ENCODE results near the gene CHSY3. TPM values are rescaled to one million over a fixed set of nuclear protein-coding genes. Genes with fewer than 3 reads are reported as not detected.
A peak's percentile ranks its signal among the peaks of the same experiment; 100 is the strongest.

The CHSY3 gene
- polyA plus RNA-seq, 1 donor, result 1.7 TPM

- no peak overlapping the region for H3K27ac ChIP-seq (ENCODE audit: low read length)
- WGBS (ENCODE audit: insufficient coverage, low lambda C conversion rate), result 82% methylated on average over 2 of the region's 3 CpGs
- no peak overlapping the region for H3K4me3 ChIP-seq (ENCODE audit: low read length)
- DNase-seq, result no peak
- H3K27me3 ChIP-seq (ENCODE audit: control insufficient read depth, insufficient read depth, low read length), result no peaks in the 10 kb centered on the region
- no peaks in the 10 kb centered on the region for H3K9me3 ChIP-seq (ENCODE audit: control insufficient read depth, low read depth, low read length)
- H3K4me1 ChIP-seq (ENCODE audit: control insufficient read depth, insufficient read depth, low read length), result no peaks in the 10 kb centered on the region
- H3K36me3 ChIP-seq (ENCODE audit: control insufficient read depth, insufficient read depth, low read length), result no peaks in the 10 kb centered on the region
Observed at GRCh38 chr5:130111746-130112145, 207.5 kb downstream of the CHSY3 start.

- Histone ChIP-seq H3K4me3 (ENCODE audit: low read length) (no peak overlapping the region), H3K4me1 (ENCODE audit: control insufficient read depth, insufficient read depth, low read length) (no peaks in the 10 kb centered on the region), H3K9me3 (ENCODE audit: control insufficient read depth, low read depth, low read length) (no peaks in the 10 kb centered on the region), H3K27me3 (ENCODE audit: control insufficient read depth, insufficient read depth, low read length) (no peaks in the 10 kb centered on the region), H3K27ac (ENCODE audit: low read length) (no peak overlapping the region), H3K36me3 (ENCODE audit: control insufficient read depth, insufficient read depth, low read length) (no peaks in the 10 kb centered on the region)
- no CpG with 5 or more reads among the region's 4 CpGs for WGBS (ENCODE audit: insufficient coverage, low lambda C conversion rate)
- no peak for DNase-seq
Observed at GRCh38 chr5:130112246-130112645, 208.0 kb downstream of the CHSY3 start.

- DNase-seq, result no peak
- Histone ChIP-seq H3K9me3 (ENCODE audit: control insufficient read depth, low read depth, low read length) (no peaks in the 10 kb centered on the region), H3K4me3 (ENCODE audit: low read length) (no peak overlapping the region), H3K4me1 (ENCODE audit: control insufficient read depth, insufficient read depth, low read length) (peaks cover 2% of the 10 kb centered on the region), H3K36me3 (ENCODE audit: control insufficient read depth, insufficient read depth, low read length) (no peaks in the 10 kb centered on the region), H3K27me3 (ENCODE audit: control insufficient read depth, insufficient read depth, low read length) (no peaks in the 10 kb centered on the region), H3K27ac (ENCODE audit: low read length) (no peak overlapping the region)
- WGBS (ENCODE audit: insufficient coverage, low lambda C conversion rate), result 97% methylated on average over 5 of the region's 8 CpGs
Observed at GRCh38 chr5:130115686-130116085, 211.4 kb downstream of the CHSY3 start.

- Histone ChIP-seq H3K27ac (ENCODE audit: low read length) (no peak overlapping the region), H3K4me3 (ENCODE audit: low read length) (no peak overlapping the region), H3K27me3 (ENCODE audit: control insufficient read depth, insufficient read depth, low read length) (no peaks in the 10 kb centered on the region), H3K36me3 (ENCODE audit: control insufficient read depth, insufficient read depth, low read length) (no peaks in the 10 kb centered on the region), H3K9me3 (ENCODE audit: control insufficient read depth, low read depth, low read length) (no peaks in the 10 kb centered on the region), H3K4me1 (ENCODE audit: control insufficient read depth, insufficient read depth, low read length) (peaks cover 2% of the 10 kb centered on the region)
- WGBS (ENCODE audit: insufficient coverage, low lambda C conversion rate), result no CpG with 5 or more reads among the region's 5 CpGs
- no peak for DNase-seq
Observed at GRCh38 chr5:130116462-130116861, 212.2 kb downstream of the CHSY3 start.

GRCh38 chr5:130116972-130117371 lies 212.7 kb downstream of the CHSY3 start:
- Histone ChIP-seq H3K36me3 (ENCODE audit: control insufficient read depth, insufficient read depth, low read length) (no peaks in the 10 kb centered on the region), H3K27me3 (ENCODE audit: control insufficient read depth, insufficient read depth, low read length) (no peaks in the 10 kb centered on the region), H3K4me3 (ENCODE audit: low read length) (no peak overlapping the region), H3K27ac (ENCODE audit: low read length) (no peak overlapping the region), H3K9me3 (ENCODE audit: control insufficient read depth, low read depth, low read length) (no peaks in the 10 kb centered on the region), H3K4me1 (ENCODE audit: control insufficient read depth, insufficient read depth, low read length) (peaks cover 2% of the 10 kb centered on the region)
- no peak for DNase-seq
- WGBS (ENCODE audit: insufficient coverage, low lambda C conversion rate), result no CpG with 5 or more reads among the region's 1 CpG

GRCh38 chr5:130126746-130127145 lies 222.5 kb downstream of the CHSY3 start:
- no peak overlapping the region for H3K27ac ChIP-seq (ENCODE audit: low read length)
- DNase-seq, result no peak
- H3K36me3 ChIP-seq (ENCODE audit: control insufficient read depth, insufficient read depth, low read length), result no peaks in the 10 kb centered on the region
- WGBS (ENCODE audit: insufficient coverage, low lambda C conversion rate), result 100% methylated on average over 1 of the region's 1 CpG
- no peaks in the 10 kb centered on the region for H3K4me1 ChIP-seq (ENCODE audit: control insufficient read depth, insufficient read depth, low read length)
- no peak overlapping the region for H3K4me3 ChIP-seq (ENCODE audit: low read length)
- no peaks in the 10 kb centered on the region for H3K27me3 ChIP-seq (ENCODE audit: control insufficient read depth, insufficient read depth, low read length)
- H3K9me3 ChIP-seq (ENCODE audit: control insufficient read depth, low read depth, low read length), result no peaks in the 10 kb centered on the region

- H3K4me1 ChIP-seq (ENCODE audit: control insufficient read depth, insufficient read depth, low read length), result no peaks in the 10 kb centered on the region
- H3K4me3 ChIP-seq (ENCODE audit: low read length), result no peak overlapping the region
- DNase-seq, result no peak
- 100% methylated on average over 1 of the region's 2 CpGs for WGBS (ENCODE audit: insufficient coverage, low lambda C conversion rate)
- no peaks in the 10 kb centered on the region for H3K36me3 ChIP-seq (ENCODE audit: control insufficient read depth, insufficient read depth, low read length)
- no peaks in the 10 kb centered on the region for H3K27me3 ChIP-seq (ENCODE audit: control insufficient read depth, insufficient read depth, low read length)
- no peak overlapping the region for H3K27ac ChIP-seq (ENCODE audit: low read length)
- no peaks in the 10 kb centered on the region for H3K9me3 ChIP-seq (ENCODE audit: control insufficient read depth, low read depth, low read length)
Observed at GRCh38 chr5:130135506-130135905, 231.2 kb downstream of the CHSY3 start.

- H3K36me3 ChIP-seq (ENCODE audit: control insufficient read depth, insufficient read depth, low read length), result no peaks in the 10 kb centered on the region
- no peak overlapping the region for H3K27ac ChIP-seq (ENCODE audit: low read length)
- H3K9me3 ChIP-seq (ENCODE audit: control insufficient read depth, low read depth, low read length), result no peaks in the 10 kb centered on the region
- H3K4me3 ChIP-seq (ENCODE audit: low read length), result no peak overlapping the region
- no peaks in the 10 kb centered on the region for H3K27me3 ChIP-seq (ENCODE audit: control insufficient read depth, insufficient read depth, low read length)
- H3K4me1 ChIP-seq (ENCODE audit: control insufficient read depth, insufficient read depth, low read length), result no peaks in the 10 kb centered on the region
- no peak for DNase-seq
Observed at GRCh38 chr5:130136300-130136699, 232.0 kb downstream of the CHSY3 start.

GRCh38 chr5:130137681-130138080 lies 233.4 kb downstream of the CHSY3 start:
- 80% methylated on average over 1 of the region's 1 CpG for WGBS (ENCODE audit: insufficient coverage, low lambda C conversion rate)
- Histone ChIP-seq H3K27ac (ENCODE audit: low read length) (no peak overlapping the region), H3K4me3 (ENCODE audit: low read length) (no peak overlapping the region), H3K9me3 (ENCODE audit: control insufficient read depth, low read depth, low read length) (no peaks in the 10 kb centered on the region), H3K36me3 (ENCODE audit: control insufficient read depth, insufficient read depth, low read length) (no peaks in the 10 kb centered on the region), H3K4me1 (ENCODE audit: control insufficient read depth, insufficient read depth, low read length) (no peaks in the 10 kb centered on the region), H3K27me3 (ENCODE audit: control insufficient read depth, insufficient read depth, low read length) (no peaks in the 10 kb centered on the region)
- no peak for DNase-seq

GRCh38 chr5:130138406-130139045 lies 234.3 kb downstream of the CHSY3 start:
- Histone ChIP-seq H3K4me1 (ENCODE audit: control insufficient read depth, insufficient read depth, low read length) (no peaks in the 10 kb centered on the region), H3K27me3 (ENCODE audit: control insufficient read depth, insufficient read depth, low read length) (no peaks in the 10 kb centered on the region), H3K9me3 (ENCODE audit: control insufficient read depth, low read depth, low read length) (no peaks in the 10 kb centered on the region), H3K27ac (ENCODE audit: low read length) (no peak overlapping the region), H3K36me3 (ENCODE audit: control insufficient read depth, insufficient read depth, low read length) (no peaks in the 10 kb centered on the region), H3K4me3 (ENCODE audit: low read length) (no peak overlapping the region)
- DNase-seq, result no peak

- H3K27ac ChIP-seq (ENCODE audit: low read length), result no peak overlapping the region
- H3K36me3 ChIP-seq (ENCODE audit: control insufficient read depth, insufficient read depth, low read length), result no peaks in the 10 kb centered on the region
- H3K27me3 ChIP-seq (ENCODE audit: control insufficient read depth, insufficient read depth, low read length), result no peaks in the 10 kb centered on the region
- 100% methylated on average over 1 of the region's 3 CpGs for WGBS (ENCODE audit: insufficient coverage, low lambda C conversion rate)
- no peaks in the 10 kb centered on the region for H3K4me1 ChIP-seq (ENCODE audit: control insufficient read depth, insufficient read depth, low read length)
- DNase-seq, result peak; percentile 14 to 23
- H3K4me3 ChIP-seq (ENCODE audit: low read length), result no peak overlapping the region
- no peaks in the 10 kb centered on the region for H3K9me3 ChIP-seq (ENCODE audit: control insufficient read depth, low read depth, low read length)
Observed at GRCh38 chr5:130141659-130142320, 237.5 kb downstream of the CHSY3 start.

All from large intestine (tissue), 3 donors.